Prostate gland (tissue), 2 donors: ENCODE results near the gene MYLK. TPM values are rescaled to one million over a fixed set of nuclear protein-coding genes. Genes with fewer than 3 reads are reported as not detected.

Experiments used
- DNase-seq: peaks from one replicate; pipeline ENCODE4 v3.0.0-alpha.2; 2019; ENCODE audit warnings: low spot score
- H3K27ac ChIP-seq, 2 donors: fragments of 200-600 bp; sonication (generic); 2 replicates each; pipeline ENCODE4 v1.5.1; 2017 to 2019
- H3K27me3 ChIP-seq: fragments of 200-600 bp; sonication (generic); replicated peaks from 2 replicates; pipeline ENCODE4 v1.5.1; 2019; ENCODE audit not compliant: insufficient read depth
- H3K36me3 ChIP-seq, 2 donors: fragments of 200-600 bp; sonication (generic); 1 replicate in 1 of 2; 2 replicates in 1 of 2; pipeline versions ENCODE4 v1.5.1 to v1.8.1; 2017 to 2019
- H3K4me1 ChIP-seq: fragments of 200-600 bp; sonication (generic); replicated peaks from 2 replicates; pipeline ENCODE4 v1.5.1; 2019
- H3K4me3 ChIP-seq, 2 donors: fragments of 200-600 bp; sonication (generic); 2 replicates each; pipeline ENCODE4 v1.5.1; 2017 to 2019
- H3K9me3 ChIP-seq: fragments of 200-600 bp; sonication (generic); 2 replicates; pipeline ENCODE4 v1.5.1; 2017
- CTCF ChIP-seq, 4 experiments: fragments of 200-600 bp in 2 of 4; fragments of 450-650 bp in 2 of 4; sonication (generic) in 2 of 4; IDR thresholded peaks; 1 replicate in 3 of 4; 2 replicates in 1 of 4; pipeline ENCODE4 v1.5.1; 2016 to 2019; ENCODE audit warnings: antibody characterized with exemption in 4 of 4, mild to moderate bottlenecking in 2 of 4, moderate library complexity in 2 of 4
- POLR2A ChIP-seq: fragments of 450-650 bp; IDR thresholded peaks from one replicate; pipeline ENCODE4 v1.6.1; 2016; ENCODE audit warnings: antibody characterized with exemption, mild to moderate bottlenecking
- POLR2AphosphoS5 ChIP-seq: sonication (generic); formaldehyde crosslinking; IDR thresholded peaks from one replicate; pipeline ENCODE4 v1.6.1; 2017; ENCODE audit warnings: antibody characterized with exemption
- WGBS: methylation state at CpG from one replicate; pipeline ENCODE4 v1.1.5; 2018; 5-methylcytosine and 5-hydroxymethylcytosine counted together
- intact Hi-C: fragments of 100-400 bp; cut with DNase I; formaldehyde crosslinking; loops from one replicate; pipeline ENCODE4 v1.14.2; 2022
- total RNA-seq, 2 donors: library from RNA; depleted of rRNA; stranded (reverse); fragments of >200 nt; gene quantifications; one replicate each; pipeline ENCODE4 v1.1.0, GENCODE V29; 2016

MYLK gene
- total RNA-seq, 2 donors from 2014 or later = 345 to 600 TPM

DNA sequence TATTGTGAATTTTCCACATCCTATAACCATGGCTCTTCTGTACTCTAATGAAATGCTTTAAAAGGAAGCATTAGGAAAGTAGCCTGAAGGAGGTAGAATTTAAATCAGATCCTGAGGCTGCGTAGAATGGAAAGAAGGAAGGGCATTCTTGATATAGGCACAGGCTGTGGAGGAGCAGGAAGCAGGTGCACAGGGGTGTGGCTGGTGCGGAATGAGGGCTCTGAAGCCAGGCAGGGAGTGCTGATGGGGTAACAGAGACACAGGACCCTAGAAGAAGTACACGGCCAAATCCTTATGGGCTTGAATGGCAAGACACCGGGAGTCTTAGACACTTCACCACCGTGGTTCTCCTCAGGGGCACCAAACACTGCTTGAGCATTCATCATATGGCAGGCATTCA, 97.0 kb downstream of the MYLK start:
- Histone ChIP-seq H3K9me3 (no peaks in the 10 kb centered on the region), H3K27ac (no peak overlapping the region), H3K36me3 (no peaks in the 10 kb centered on the region), H3K4me3 (no peak overlapping the region), H3K27me3 (peaks cover 3% of the 10 kb centered on the region), H3K4me1 (no peaks in the 10 kb centered on the region)
- 97% methylated on average over 5 of the region's 5 CpGs for WGBS
- TF ChIP-seq CTCF (IDR thresholded peaks at IDR 0.05) (no peak), POLR2AphosphoS5 (no peak), POLR2A (no peak)
- intact Hi-C loops = no loop called here
- DNase-seq = no peak

GRCh38 chr3:123785602-123786001, 98.5 kb downstream of the MYLK start:
- Histone ChIP-seq H3K4me3 (no peak overlapping the region), H3K27ac (no peak overlapping the region), H3K4me1 (no peaks in the 10 kb centered on the region), H3K36me3 (no peaks in the 10 kb centered on the region), H3K9me3 (no peaks in the 10 kb centered on the region), H3K27me3 (peaks cover 3% of the 10 kb centered on the region)
- WGBS = 98% methylated on average over 3 of the region's 3 CpGs
- intact Hi-C loops = no loop called here
- no peak for TF ChIP-seq CTCF (IDR thresholded peaks at IDR 0.05)
- DNase-seq = no peak

DNA sequence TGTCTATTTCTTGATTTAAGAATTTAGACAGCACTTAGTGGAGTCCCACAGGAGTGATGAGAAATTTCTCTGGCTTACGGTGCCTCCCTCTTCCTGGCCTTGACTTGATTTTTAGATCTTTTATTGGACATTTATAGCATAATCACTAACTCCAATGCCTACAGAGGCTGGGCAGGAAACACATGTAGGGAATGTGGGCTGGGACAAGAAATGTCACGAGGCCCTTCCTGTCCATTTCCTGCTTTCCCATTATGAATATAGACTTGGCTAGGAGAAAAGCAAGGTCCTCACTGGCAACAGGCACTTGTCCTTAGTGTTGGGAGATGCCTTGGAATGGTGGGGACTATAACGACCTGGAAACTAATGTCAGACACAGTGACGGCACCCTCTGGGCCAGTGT, 100.3 kb downstream of the MYLK start:
- DNase-seq = no peak
- WGBS = 32% methylated on average over 4 of the region's 4 CpGs
- Histone ChIP-seq H3K4me1 (no peaks in the 10 kb centered on the region), H3K4me3 (no peak overlapping the region), H3K27me3 (peaks cover under 1% of the 10 kb centered on the region), H3K36me3 (no peaks in the 10 kb centered on the region), H3K9me3 (no peaks in the 10 kb centered on the region), H3K27ac (no peak overlapping the region)
- peak; percentile 34 for TF ChIP-seq POLR2AphosphoS5
- no peak for TF ChIP-seq POLR2A
- TF ChIP-seq CTCF (IDR thresholded peaks at IDR 0.05) = no peak
- intact Hi-C loops = no loop called here

DNA sequence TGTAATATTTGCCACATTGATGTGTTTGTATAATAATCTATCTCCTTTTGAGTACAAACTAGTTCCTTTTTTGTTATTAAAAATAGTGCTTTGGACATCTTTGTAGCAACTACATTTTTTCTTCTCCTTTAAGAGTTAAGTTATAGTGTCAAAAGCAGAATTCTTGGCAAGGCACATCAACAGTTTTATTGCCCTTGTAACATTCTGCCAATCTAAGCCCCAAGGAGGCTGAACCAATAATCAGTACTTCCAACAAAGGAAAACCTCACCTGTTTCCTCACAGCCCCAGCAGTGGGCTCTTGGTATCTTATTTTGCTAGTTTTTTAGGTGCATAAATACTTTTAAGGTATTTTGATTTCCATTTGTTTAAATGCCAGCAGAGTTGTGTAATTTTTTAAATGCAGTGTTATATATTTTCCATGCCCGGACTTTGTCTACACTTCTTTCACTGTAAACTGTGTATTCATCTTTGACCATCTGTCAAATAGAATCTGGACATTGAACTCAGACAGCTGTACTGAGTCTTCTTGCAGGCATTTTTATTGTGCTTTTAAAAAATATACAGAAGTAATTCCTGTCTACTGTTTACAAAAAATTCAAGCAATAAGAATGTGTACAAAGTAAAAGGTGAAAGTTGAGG, 101.0 kb downstream of the MYLK start:
- Histone ChIP-seq H3K27me3 (no peaks in the 10 kb centered on the region), H3K9me3 (no peaks in the 10 kb centered on the region), H3K4me1 (no peaks in the 10 kb centered on the region), H3K36me3 (no peaks in the 10 kb centered on the region), H3K4me3 (no peak overlapping the region), H3K27ac (no peak overlapping the region)
- 3% methylated on average over 1 of the region's 1 CpG for WGBS
- no peak for TF ChIP-seq CTCF (IDR thresholded peaks at IDR 0.05)
- TF ChIP-seq POLR2A = no peak
- TF ChIP-seq POLR2AphosphoS5 = no peak
- no peak for DNase-seq
- intact Hi-C loops = no loop called here

DNA sequence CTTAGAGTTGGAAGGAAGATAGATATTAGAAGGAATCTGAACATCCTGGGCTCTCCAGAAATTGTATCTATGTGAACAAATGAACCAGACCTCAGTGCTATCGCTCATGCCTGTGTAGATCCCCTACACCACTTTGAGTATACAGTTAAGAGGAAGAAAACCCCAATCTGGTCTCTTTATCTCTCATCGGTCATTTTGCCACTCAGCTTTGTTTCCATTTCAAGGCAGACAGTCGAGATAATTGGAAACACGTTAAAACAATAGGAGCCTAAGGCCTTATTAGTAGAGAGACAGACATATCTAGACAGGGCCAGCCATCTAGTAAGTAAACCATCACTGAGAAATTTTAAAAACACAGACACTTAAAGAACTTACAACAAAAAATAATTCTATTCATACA, 101.6 kb downstream of the MYLK start:
- no peaks in the 10 kb centered on the region for H3K9me3 ChIP-seq
- intact Hi-C loops = no loop called here
- no peak overlapping the region for H3K4me3 ChIP-seq
- TF ChIP-seq POLR2A (no peak), CTCF (IDR thresholded peaks at IDR 0.05) (no peak), POLR2AphosphoS5 (no peak)
- no peaks in the 10 kb centered on the region for H3K36me3 ChIP-seq
- no peaks in the 10 kb centered on the region for H3K27me3 ChIP-seq
- H3K4me1 ChIP-seq = no peaks in the 10 kb centered on the region
- 48% methylated on average over 4 of the region's 4 CpGs for WGBS
- no peak overlapping the region for H3K27ac ChIP-seq
- no peak for DNase-seq
